SIG-M5 treated with dmso at 0.1 percent for 504 hours (cell line): ENCODE data around the gene COL8A2.

Experiments
- DNase-seq: peaks from one replicate; lab custom pipeline; 2025; ENCODE audit not compliant: unreplicated experiment; lab: John Stamatoyannopoulos, UW

The COL8A2 gene

DNA sequence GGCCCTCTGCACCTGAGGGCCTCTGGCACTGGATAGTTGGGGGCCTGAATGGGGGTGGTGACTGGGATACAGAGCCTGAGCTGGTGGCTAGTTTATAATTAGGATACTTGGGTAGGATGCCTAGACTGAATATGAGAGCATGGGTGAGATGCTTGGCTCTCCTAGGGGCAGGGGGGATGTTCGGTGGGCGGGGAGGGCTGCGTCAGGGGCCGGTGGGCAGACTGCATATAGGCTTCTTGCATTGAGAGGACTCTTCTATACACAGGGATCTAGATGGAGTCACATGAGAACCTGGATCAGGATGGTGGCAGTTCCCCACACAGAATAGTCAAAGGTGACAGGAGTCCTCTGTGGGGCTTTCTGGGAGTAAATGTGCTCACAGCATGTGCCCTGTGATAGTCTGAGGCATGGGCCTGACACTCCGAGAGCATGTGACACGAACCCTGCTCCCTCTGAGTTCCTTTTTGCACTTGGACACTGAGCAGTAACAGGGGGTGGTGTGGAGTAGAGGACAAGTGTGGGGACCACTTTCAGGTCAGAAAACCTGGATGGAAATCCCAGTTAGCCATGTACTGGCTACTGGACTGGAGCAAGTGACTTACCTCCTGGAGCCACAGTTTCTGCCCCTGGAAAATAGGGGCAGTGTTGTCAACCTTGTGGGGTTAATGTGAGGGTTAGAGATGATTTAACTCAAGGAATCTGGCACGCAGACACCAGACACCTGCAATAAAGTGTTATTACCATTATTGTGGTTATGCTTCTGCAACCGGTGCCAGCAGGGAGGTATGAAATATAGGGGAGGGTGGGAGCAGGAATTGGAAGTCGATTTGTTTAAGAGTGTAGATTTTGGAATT, 33.2 kb upstream of the COL8A2 start:
- DNase-seq: no peak

DNA sequence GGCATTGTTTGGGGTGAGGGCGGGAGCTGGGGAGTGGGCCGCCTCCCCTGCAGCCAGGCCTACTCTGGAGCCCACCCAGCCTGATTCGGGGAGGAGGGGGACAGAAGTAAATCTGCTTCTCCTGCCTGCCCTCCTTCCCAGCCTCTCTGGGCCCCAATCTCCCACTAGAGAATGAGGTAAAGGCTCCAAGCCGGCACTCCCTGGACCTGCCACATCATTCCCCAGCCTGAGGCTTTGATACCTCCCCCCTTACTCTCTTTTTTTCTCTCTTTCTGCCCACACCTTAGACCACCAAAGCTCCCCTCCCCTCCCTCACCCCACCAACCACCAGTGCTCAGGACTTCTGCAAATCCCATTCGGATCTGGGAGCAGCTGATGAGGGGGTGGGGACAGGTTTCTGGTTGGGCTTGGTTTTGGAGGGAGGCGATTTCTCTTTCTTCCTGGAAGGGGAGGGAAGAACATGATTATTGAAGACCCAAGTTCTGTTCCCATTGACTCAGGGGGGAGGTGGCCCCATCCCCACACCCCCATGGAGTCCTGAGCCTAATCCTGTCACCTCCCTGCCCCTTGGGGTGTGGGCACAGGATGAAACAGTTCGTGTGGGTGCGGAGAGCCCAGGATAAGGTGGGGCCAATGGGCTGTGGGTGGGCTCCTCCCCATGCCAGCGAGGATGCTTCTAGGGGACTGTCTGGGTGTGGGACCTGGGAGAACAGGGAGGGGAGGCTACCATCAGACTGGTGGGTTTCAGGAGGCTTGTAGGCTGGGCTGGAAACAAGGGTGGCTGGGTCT, 32.3 kb upstream of the COL8A2 start:
- DNase-seq: no peak

DNA sequence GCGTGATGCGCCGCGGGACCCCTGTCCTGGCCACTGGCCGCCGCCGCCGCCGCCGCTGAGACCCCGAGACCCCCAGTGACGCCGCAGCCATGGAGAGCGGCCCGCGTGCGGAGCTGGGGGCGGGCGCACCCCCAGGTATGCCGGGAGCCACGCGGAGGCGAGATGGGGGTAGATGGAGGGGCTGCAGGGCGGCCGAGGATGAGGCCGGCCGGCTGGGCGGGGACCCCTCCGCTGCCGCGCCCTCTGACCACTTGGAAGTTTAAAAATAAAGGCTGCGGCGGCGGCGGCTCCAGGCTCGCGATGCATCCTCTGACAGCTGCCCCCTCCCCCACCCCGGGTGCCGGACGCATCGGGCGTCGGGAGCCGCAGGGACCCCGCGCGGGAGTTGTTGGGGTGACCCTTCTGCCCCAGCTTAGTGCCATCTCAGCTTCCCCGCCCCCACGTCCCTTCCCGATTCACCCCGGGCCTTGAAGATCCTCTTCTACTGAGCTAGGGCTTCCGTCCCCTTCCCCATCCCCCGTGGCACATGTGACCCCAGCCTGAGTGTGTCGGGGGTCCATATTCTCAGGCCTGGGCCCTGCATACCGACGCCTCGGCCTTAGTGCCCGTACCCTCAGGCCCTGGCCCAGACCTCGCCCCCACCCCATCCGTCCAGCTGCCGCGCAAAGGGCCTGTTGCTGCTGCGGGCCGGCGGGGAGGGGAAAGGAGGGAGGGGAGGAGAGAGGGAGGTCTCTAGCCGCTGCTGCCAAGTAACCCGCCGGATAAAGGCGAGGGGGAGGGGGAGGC, 31.5 kb upstream of the COL8A2 start:
- peak; percentile 61 for DNase-seq

GRCh38 chr1:36155408-36156328, 30.6 kb upstream of the COL8A2 start, which contains the start of gene MAP7D1:
Gene MAP7D1 (plus strand): TSS chr1:36156160. CDS start chr1:36156418, 258 bp downstream.
- DNase-seq: peak; percentile 79

DNA sequence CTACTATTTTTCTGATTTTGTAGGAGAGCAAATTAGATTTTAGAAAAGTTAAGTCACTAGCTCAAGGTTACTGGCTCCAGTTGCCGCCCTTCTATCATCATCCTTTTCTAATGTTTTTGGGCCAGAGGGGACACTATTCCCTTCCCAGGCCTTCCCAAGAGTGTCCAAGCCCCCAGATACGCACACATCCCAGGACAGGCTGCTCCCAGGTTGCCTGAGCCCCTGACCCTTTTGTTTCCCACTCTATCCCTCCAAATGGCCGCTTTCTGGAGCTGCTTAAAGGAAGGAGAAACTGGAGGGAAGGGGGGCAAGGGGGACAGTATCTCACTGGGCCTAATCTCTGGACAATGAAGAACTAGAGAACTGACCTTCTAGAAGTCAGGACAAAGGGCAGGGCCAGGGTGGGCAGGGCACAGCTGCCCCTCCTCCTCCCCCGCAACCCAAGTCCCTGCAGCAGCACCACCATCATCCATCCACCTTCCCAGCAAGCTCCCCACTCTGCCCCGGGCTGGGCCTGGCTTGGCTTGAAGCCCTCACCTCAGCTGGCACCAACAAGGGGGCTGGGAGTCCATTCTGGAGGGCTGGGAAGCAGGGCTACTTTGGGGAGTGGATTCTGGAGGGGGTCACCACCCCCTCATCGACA, 29.9 kb upstream of the COL8A2 start:
- DNase-seq: no peak

- no peak for DNase-seq
Observed at GRCh38 chr1:36154335-36154734, 29.3 kb upstream of the COL8A2 start.

GRCh38 chr1:36153476-36153875, 28.5 kb upstream of the COL8A2 start:
- no peak for DNase-seq

DNA sequence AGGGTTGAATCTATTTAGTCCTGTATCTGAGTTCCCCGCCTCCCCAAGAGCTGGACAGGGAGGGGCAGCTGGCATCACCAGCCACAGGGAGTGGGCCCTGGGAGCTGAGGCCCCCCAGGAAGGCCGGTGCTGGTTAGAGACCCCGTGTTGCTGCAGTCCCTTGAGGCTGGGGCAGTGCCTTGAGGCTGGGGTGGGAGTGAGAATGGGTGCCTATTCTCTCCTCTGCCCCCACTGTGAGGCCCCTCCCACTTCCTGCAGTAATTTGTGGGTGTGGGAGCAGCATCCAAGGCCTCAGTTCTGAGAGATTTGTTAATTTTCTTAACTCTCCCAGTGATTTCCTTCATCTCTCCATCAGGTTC, 26.8 kb upstream of the COL8A2 start:
- no peak for DNase-seq

- DNase-seq: no peak
Observed at GRCh38 chr1:36151134-36151844, 26.3 kb upstream of the COL8A2 start.

DNA sequence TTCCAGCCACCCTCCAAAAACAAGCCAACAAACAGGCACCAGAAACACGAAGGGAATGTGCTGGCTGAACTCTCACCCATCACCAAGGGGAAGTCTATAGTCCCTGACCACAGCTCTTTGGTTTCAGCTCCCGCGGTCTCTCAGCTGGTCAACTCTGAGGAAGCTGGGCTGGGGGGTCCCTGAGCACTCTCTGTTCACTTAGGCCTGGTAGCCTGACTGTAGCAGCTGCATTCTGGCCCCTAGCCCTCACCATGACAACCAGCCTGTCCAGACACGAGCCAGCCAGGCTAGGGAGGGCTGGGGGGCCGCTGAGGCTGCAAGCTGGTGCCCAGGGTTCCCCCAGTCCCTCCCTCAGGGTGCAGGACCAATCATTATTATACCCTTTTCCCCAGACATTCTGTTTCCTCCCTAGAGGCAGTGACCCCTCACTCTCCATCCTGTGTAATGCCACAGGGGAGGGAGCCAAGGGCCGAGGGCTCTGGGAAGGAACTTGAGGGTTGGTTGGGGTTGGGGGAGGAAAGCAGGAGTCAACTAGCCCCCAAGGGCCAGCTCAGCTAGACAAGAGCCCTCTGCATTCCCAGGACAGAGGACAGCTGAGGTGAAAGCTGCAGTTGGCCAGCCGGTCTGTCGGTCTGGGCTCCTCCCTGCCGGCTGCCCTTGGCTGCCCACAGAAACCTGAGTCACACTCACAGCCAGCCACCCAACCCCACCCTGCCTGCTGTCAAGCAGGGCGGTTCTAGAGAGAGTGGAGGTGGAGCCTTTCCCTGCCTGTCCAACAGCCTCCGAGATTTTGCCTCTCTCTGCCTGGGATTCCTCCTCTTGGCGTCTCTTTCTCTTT, 25.5 kb upstream of the COL8A2 start:
- peak; percentile 78 for DNase-seq

DNA sequence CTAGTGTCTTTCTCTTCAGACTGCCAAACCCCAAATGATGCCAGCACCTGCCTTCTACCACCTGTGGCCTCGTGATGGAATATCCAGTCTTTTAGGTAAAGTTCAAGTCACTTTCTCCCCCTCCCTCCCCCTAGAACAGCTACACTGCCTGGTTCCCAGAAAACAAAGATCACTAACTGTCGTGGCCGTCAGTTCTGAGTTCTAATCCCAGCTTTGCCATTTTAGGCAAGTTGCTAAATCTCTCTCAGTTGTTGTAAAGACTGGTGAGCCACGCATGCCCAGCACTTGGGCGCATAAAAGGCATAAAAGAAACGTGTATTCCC, 24.9 kb upstream of the COL8A2 start:
- DNase-seq: no peak

DNA sequence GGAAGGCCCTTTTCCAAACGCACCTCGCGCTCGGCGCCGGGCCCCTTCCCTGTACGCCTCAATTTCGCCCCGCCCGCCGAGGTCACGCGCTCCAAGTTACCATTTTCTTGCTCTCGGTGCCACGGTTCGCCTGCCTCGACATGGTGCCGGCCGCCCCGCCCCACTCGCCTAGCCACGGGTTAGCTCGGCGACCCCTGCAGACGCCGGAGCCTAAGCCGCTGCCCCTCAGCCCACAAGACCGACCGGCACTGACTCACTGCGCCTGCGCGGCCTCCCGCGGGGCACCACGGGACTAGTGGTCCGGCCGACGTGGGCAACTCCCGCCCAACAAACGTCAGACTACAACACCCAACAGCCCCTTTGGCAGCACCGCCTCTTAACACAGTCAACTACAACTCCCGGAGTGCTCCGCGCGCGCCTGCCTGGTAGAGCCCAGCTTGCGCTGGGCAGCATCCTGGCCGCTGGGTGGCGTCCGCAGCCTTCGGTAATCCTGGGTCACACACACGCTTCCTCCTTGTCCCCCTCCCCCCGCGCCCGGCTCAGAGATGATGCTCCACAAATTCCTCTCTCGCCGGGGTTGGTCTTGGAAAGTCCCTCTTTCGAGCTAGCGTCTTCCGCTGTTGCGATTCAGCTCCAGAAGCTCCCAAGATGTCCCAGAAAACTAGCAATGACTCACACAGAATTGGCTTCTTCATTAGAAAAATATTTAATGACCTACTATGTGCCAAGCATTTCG, 24.4 kb upstream of the COL8A2 start, which contains the start of gene TRAPPC3:
TRAPPC3 (minus strand) TSS at position 250 of the 736 bp plus-strand sequence; CDS start at position 142, 108 bp downstream.
- peak; percentile 99 for DNase-seq

DNA sequence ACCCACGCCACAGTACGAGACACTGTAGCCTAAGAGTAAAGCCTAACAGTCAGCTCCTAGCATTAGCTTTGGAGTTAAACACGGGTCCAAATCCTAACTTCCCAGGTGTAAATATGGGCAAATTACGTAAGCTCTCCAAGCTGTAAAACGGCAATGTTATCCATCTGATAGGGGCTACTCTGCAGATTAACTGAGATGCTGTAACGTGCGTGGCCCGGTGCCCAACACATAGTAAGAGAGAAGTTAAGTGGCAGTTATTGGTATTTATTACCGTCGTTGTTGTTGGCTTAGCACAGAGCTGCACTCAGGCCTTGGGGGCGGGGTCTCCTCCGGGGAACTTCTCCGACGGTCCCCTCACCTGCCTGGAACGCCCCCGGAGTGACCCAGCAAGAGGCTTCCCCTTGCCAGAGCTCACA, 23.8 kb upstream of the COL8A2 start:
- peak; percentile 52 for DNase-seq

- no peak for DNase-seq
Observed at GRCh38 chr1:36144413-36144812, 19.4 kb upstream of the COL8A2 start.

- DNase-seq: no peak
Observed at GRCh38 chr1:36143424-36143823, 18.4 kb upstream of the COL8A2 start.

DNA sequence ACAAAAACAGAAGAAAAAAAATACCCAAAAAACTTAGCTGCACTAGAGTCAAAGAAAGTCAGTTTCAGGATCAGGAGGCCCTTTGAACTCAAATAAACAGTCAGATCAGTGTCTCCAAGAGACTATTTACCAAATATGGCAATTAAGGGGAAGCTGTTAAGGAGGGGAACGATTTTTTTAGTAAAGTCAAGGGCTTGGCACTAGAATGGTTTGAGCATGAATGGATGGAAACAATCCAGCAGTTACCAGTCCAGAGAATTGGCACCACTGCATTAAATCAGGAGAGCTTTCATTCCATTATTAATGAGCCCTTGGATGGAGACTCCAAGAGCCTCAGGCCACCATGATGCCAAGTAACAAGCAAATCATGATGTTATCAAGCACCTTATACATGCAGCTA, 17.1 kb upstream of the COL8A2 start:
- DNase-seq: no peak

DNA sequence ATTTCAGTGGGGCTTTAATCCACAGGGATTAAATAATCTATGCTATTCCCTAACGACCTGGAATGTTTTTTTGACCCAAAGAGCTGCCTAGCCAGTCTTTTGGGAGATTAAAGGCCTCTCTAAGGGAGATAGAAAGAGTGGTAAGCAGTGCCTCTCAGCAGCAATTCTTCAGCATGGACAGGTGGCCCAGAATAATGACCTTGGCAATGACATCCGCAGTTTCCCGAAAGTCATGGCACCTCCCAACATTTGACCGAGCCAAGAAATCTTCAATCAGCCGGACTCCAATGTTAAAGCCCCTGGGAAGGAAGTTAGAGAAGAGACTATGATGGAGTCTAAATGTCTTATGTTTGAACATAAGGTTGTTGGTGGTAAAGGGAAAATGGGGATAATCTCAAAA, 14.5 kb upstream of the COL8A2 start:
- no peak for DNase-seq

DNA sequence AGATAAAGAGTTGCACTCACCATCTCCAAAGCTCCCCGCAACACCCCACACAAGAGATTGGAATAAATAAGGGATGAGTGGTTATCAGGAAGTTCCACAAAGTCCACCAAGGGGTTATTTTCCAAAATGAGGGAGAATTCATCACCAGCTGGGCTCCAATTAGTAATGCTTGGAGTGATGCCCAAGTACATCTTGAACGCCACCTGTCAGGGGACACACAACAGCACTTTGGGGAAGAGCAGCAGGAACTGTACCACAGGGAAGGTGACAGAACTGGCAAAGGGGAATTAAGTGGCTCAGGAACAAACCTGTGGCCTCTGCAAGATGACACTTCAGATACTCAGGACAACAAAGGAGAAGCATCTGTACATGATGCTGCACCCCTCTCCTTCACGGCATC, 12.8 kb upstream of the COL8A2 start:
- no peak for DNase-seq
